ENCODE results near the gene BST2.
A peak's percentile ranks its signal among the peaks of the same experiment; 100 is the strongest.
"Not testable (repeated sequence)": the region's sequence is repeated elsewhere in the genome, so short reads cannot be mapped to it uniquely, and the experiment has no call there.

The BST2 gene

DNA sequence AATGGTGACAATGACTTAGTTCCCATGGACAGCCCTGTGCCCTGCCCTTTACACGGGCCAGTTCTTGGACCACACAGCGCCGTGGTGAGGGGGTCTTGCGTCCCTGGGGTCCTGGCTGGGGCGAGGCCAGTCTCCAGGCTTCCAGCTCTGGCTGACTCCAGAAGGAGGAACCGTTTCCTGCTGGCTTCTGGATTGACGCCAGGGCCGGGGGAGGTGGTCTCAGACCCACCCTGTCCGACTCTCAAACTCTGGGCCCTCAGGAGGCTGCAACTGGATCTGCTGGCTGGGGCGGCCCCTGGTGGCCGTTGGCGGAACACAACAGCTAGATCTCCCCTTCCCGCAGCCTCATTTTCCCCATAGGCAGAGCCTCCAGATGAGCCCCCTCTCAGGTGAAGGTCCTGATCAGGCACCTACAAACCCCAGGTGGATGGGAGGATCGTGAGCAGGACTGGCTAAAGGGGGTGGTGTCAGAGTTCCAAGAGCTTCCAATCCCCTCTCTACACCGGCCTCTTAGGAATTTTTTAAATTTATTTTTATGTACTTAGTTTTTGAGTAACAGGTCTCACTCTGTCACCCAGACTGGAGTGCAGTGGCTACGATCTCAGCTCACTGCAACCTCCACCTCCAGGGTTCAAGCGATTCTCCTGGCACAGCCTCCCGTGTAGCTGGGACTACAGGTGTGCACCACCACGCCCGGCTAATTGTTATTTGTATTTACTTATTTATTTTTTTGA lies 19.4 kb downstream of the BST2 start:
- peak; percentile 60 to 64 for DNase-seq

DNA sequence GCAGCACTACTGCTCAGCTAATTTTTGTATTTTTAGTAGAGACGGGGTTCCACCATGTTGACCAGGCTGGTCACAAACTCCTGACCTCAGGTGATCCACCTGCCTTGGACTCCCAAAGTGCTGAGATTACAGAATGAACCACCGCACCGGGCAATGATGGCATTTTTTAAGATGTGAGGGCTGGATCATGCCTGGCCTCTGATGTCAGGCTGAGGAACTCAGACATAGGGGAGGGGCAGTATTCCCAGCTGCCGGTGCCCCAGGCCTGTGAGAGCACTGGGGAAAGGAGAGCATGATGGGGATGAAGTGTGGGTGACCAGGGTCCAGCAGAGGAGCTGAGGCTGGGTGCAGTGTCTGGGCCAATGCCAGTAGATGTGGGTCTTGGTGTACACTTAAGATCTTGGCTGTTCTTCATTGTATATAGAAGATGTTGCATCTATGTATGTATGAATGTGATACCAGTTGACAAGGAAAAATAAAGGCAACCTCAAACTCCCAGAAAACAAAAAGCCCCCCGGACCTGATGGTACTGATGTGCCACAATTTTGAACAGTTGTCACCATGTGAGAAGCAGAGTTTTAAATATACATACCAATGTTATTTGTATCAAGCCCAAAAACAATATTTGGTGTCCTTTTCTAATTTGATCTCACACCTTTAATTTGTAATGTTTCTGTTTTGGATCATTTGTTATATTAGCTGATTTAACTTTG lies 24.8 kb downstream of the BST2 start:
- no peak for DNase-seq

DNA sequence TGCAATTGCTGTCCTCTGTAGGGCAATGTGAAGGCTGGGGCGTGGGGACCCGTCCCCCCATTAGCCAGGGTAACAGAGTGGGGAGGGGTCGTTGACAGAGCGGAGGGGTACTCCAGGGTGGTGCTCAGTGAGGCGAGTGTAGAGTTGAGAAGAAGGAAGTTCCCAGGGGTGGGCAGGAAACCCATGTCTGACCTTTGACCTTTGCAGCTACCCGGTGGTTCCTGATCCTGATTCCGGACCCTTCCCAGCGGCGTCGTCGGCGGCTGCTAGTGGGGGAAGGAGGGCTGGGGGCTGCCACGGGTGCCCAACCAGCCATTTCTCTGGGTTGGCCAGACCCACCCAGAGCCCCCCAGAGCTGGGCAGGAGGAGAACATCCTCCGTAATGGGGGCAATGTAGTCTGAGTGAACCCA lies 26.2 kb downstream of the BST2 start:
- no peak for DNase-seq

DNA sequence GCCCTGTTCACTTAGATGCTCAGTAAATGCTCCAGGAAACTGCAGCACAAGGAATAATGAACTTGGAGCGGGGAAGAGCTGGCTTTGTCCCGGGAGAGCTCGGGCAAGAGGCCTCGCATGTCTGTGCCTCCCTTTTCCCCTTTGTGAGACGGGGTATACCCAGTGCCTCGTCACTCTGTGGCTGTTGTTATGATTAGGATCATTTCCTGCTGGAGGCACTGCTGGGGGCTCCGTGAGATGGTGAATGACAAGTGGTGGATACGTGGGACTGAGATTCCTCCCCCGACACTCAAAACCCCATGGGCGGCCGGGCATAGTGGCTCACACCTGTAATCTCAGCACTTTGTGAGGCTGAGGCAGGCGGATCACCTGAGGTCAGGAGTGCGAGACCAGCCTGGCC lies 27.2 kb downstream of the BST2 start:
- no peak for DNase-seq

DNA sequence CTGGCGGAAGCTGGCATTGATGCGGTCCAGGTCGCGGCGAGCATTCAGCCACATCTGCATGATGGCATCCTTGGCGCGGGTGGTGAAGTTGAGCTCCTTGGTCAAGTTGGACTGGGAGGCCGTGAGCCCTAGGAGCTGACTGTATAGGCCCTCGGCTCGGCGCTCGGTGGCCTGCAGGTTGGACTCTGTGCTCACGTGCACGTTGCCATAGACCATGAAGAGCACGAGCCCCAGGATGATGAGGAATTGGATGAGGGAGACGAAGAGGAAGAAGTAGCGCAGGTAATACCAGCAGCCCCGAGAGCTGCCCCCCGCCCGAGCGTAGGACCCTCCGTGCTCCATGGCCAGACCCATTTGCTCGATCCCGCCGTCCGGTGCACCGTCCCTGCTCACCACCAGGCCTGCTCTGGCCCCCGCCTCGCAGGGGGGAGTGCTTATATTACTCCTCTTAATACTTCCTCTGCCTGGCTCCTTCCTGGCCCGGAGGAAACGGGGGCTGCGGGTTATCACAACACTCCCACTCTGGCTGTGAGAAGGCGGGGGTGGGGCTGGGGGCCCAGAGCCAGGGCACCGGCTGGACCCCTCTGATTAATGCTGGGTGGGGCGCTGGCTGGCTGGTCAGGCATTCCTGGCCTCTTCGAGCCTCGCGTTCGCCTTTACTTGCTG lies 28.4 kb downstream of the BST2 start, which contains the start of gene PLVAP:
Gene PLVAP, minus strand, starts transcription at position 408 of the 666 bp plus-strand sequence. Its CDS starts 54 bp downstream, at position 354.
- no peak for DNase-seq

DNA sequence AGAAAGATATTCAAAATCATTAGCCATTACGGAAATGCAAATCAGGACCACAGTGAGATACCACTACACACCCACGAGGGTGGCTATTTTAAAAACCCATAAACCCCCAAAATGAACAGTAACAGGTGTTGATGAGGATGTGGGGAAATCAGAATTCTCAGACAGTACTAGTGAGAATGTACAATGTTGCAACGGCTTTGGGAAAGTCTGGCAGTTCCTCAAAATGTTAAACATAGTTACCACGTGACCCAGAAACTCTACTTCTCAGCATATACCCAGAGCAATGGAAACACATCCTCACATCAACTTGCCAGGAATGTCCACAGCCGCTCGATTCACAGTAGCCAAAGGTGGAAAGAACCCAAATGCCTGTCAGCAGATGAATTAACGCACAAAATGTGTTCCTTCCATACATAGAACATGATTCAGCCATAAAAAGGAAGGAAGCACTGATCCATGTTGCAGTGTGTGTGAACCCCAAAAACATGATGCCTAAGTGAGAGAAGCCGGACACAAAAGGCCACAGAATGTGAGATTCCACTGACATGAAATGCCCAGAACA lies 35.3 kb downstream of the BST2 start:
- DNase-seq: peak in 1 of 2 donors; percentile 27

DNA sequence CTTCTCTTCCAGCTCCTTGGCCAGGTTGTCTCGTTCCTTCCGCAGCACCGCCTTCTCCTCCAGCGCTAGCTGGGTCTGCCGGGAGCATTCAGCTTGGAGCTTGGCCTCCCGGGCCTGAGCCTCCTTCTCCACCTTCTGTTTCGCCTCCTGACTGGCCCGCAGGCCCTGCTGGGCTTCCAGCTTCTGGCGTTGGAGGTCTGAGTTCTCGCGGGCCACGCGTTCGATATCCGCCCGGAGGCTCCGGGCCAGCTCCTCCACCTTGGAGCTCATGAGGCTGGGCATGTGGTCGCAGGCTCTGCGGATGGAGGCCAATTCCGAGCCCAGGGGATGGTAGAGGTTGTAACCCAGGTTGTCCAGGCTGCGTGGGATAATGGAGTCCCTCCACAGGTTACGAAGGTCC lies 40.1 kb downstream of the BST2 start:
- no peak for DNase-seq

DNA sequence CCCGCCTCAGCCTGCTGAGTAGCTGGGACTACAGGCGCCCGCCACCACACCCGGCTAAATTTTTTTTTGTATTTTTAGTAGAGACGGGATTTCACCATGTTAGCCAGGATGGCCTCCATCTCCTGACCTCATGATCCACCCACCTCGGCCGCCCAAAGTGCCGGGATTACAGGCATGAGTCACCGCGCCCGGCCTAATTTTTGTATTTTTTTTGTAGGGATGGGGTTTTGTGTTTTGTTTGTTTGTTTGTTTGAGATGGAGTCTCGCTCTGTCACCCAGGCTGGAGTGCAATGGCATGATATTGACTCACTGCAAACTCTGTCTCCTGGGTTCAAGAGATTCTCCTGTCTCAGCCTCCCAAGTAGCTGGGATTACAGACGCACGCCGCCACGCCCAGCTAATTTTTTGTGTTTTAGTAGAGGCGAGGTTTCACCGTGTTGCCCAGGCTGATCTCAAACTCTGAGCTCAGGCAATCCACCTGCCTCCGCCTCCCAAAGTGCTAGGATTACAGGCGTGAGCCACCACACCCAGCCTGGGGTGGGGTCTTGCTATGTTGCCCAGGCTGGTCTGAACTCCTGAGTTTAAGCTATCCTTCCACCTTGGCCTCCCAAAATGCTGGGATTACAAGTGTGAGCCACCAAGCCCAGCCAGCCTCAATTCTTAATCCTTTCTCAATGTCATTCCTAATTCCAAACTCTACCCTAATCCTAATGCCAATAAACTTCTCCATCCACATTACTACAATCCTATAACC lies 41.4 kb downstream of the BST2 start:
- DNase-seq: not testable (repeated sequence)

DNA sequence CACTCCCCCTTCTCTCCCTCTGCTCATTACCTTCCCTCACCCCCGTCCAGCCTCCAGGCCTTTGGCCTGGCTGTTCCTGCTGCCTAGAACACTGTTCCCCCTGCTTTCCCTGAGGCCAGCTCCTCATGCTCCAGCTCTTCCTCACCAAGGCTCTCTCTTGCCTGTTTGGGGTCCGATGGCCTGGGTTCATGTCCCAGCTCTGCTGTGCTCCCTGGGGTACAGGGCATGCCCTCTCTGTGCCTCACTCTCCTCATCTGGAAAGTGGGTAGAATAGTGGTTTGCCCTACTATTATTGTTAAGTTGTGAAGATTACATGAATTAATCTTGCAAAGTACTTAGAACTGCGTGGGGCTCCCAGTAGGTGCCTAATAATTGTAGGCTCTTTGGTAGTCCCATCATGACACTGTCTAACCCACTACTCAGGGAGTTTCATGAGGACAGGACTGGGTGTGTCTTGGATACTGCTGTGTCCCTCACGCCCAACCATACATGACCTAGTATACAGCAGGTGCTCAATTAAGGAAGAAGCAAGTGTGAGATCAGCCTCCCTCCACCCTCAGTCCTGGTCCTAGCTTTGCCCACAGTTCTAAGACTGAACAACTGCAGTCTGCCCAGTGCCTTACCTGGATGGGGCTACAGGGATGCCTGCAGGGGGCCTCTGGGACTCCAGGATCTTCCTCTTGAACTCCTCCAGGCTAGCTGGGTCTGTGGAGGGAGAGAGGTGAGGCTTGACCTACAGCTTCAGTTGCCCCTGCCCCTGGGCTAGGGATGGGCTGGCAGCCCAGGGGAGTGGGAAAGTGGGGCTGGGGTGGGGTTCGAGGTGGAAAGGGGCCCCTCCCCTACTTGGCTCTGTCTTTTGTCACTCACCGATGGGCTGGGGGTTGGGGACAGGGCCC lies 45.3 kb downstream of the BST2 start:
- DNase-seq: no peak

DNA sequence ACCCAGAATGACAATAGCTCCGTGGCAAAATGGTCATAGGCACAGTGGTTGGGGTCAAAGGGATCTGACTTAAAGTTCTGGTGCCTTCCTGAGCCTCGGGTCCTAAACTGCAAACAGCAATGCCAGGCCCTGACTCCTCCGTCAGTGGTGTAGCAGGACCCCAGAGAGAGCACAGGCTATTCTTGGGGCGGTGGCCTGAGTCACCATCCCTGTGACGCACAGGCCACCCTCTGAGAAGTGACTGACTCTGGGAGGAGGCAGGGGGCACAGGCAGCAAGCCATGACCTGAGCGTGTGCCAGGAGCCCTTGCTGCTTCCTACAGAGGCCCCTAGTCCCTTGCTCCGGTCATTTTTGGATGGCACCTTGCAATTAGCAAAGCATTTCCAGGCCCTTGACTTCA lies 47.0 kb downstream of the BST2 start:
- DNase-seq: no peak

DNA sequence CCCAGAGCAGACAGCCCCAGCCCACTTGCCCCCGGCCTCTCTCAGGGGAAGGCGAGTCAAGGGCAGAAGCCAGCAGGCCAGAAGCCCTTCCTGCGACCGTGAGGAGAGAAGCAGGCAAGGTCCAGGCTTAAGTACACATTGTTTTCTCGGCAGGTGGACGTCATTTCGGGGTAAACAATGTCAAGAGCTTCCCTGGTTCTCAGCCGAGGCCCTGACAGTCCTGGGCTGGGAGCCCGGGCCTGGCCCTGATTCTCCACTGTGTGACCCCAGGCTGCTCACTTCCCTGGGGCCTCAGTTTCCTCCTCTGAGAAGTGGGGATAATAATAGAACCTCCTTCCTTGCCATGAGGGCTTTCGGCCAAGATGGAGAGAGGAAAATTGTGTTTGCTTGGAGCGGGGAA lies 47.7 kb downstream of the BST2 start:
- no peak for DNase-seq

DNA sequence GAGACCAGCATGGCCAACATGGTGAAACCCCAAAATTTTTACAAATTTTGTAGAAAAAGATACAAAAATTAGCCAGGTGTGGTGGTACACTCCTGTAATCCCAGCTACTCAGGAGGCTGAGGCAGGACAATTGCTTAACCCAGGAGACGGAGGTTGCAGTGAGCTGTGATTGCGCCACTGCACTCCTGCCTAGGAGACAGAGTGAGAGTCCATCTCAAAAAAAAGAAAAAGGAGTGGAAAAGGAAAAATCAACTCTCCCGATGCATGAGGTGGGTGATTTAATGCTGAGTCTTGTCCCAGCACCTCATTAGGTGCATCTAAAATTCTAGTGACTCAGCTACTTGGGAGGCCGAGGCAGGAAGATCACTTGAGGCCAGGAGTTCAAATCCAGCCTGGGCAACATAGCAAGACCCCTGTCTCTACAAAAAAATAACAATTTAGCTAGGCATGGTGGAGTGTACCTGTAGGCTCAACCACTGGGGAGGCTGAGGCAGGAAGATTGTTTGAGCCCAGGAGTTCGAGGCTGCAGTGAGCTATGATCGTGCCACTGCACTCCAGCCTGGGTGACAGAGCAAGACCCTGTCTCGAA lies 48.3 kb downstream of the BST2 start:
- no peak for DNase-seq

DNA sequence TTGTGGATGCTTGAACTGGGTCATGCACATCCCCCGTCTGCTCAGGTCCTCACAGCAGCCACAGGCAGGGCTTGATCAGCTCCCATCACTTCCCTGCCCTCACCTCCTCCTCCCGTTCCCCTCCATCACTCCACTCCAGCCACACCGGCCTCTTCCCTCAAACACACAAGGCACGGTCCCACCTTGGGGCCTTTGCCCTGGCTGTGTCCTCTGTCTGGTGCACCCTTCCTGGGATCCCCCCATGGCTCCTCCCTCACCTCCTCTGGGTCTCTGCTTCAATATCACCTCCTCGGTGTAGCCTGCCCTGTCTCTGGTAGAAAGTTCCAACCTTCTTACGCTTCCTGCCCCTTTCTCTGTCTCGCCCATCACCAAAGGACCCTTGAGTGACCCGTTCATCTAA lies 52.0 kb downstream of the BST2 start:
- no peak for DNase-seq
